Right lobe of liver (tissue), 4 donors: ENCODE measurements around the gene RARRES2.

Source experiments
- CTCF ChIP-seq, 4 donors: fragments of 200-600 bp in 3 of 4; fragments of 450-650 bp in 1 of 4; IDR thresholded peaks; one replicate each; pipeline versions ENCODE4 v1.5.1 to v1.8.0; 2016 to 2022; ENCODE audit warnings: antibody characterized with exemption in 4 of 4, mild to moderate bottlenecking in 2 of 4
- POLR2A ChIP-seq: fragments of 450-650 bp; IDR thresholded peaks from one replicate; pipeline ENCODE4 v1.6.1; 2017; ENCODE audit warnings: antibody characterized with exemption, mild to moderate bottlenecking
- donor health status: DM: no; HTN: no; CAD: no.
- donor health status: DM: no; HTN: no; CAD: no.
- donor health status: DM: no; HTN: yes; CAD: no.

GRCh38 chr7:150363872-150364271 lies 22.4 kb upstream of the RARRES2 start:
- TF ChIP-seq POLR2A (no peak), CTCF (IDR thresholded peaks at IDR 0.05) (no peak)
